ENCODE data around the gene ZNF672. TPM values are rescaled to one million over a fixed set of nuclear protein-coding genes. Genes with fewer than 3 reads are reported as not detected.

The ZNF672 gene
- total RNA-seq, 4 donors from 2014 or later: 22.4 to 38.4 (median 31.8) TPM

GRCh38 chr1:248818505-248819374 is 19.3 kb upstream of the ZNF672 start:
- H3K4me1 ChIP-seq: peaks cover 0 to 60% (median 25%) of the 10 kb centered on the region in 4 donors
- no peak overlapping the region for H3K27ac ChIP-seq
- no peaks in the 10 kb centered on the region for H3K9me3 ChIP-seq
- DNase-seq (ENCODE audit: low spot score in 2 of 2): no peak
- 67 to 82% methylated on average over 5 of the region's 5 CpGs for WGBS, 2 donors
- TF ChIP-seq POLR2A (IDR thresholded peaks at IDR 0.05) (no peak), CTCF (IDR thresholded peaks at IDR 0.05) (no peak), EP300 (IDR thresholded peaks at IDR 0.05) (no peak)
- no peaks in the 10 kb centered on the region for H3K27me3 ChIP-seq
- H3K4me3 ChIP-seq: no peak overlapping the region
- peaks cover 5 to 72% (median 24%) of the 10 kb centered on the region in 3 donors for H3K36me3 ChIP-seq

GRCh38 chr1:248820041-248820585 is 17.9 kb upstream of the ZNF672 start:
- WGBS, 2 donors: 85 to 88% methylated on average over 7 of the region's 7 CpGs
- Histone ChIP-seq H3K27ac (no peak overlapping the region), H3K4me3 (no peak overlapping the region), H3K36me3 (peaks cover 0 to 69% (median 13%) of the 10 kb centered on the region in 3 donors), H3K9me3 (no peaks in the 10 kb centered on the region), H3K27me3 (no peaks in the 10 kb centered on the region), H3K4me1 (peaks cover 0 to 74% (median 39%) of the 10 kb centered on the region in 4 donors)
- TF ChIP-seq CTCF (IDR thresholded peaks at IDR 0.05) (no peak), POLR2A (IDR thresholded peaks at IDR 0.05) (no peak), EP300 (IDR thresholded peaks at IDR 0.05) (no peak)
- no peak for DNase-seq (ENCODE audit: low spot score in 2 of 2)

GRCh38 chr1:248821101-248821500 is 16.9 kb upstream of the ZNF672 start:
- Histone ChIP-seq H3K4me3 (no peak overlapping the region), H3K36me3 (peaks cover 0 to 59% (median 6%) of the 10 kb centered on the region in 3 donors), H3K4me1 (peaks cover 0 to 76% (median 41%) of the 10 kb centered on the region in 4 donors), H3K27me3 (no peaks in the 10 kb centered on the region), H3K27ac (no peak overlapping the region), H3K9me3 (no peaks in the 10 kb centered on the region)
- 60 to 64% methylated on average over 2 to 3 of the region's 3 CpGs for WGBS, 2 donors
- no peak for TF ChIP-seq POLR2A (IDR thresholded peaks at IDR 0.05)
- TF ChIP-seq CTCF (IDR thresholded peaks at IDR 0.05): no peak
- TF ChIP-seq EP300 (IDR thresholded peaks at IDR 0.05): no peak
- DNase-seq (ENCODE audit: low spot score in 2 of 2): no peak

GRCh38 chr1:248821641-248822040 is 16.4 kb upstream of the ZNF672 start:
- Histone ChIP-seq H3K9me3 (no peaks in the 10 kb centered on the region), H3K27ac (peak overlapping the region in 1 of 4 donors; percentile 9), H3K4me1 (peaks cover 0 to 77% (median 41%) of the 10 kb centered on the region in 4 donors), H3K4me3 (no peak overlapping the region), H3K27me3 (no peaks in the 10 kb centered on the region), H3K36me3 (peaks cover 0 to 54% (median under 1%) of the 10 kb centered on the region in 3 donors)
- no peak for TF ChIP-seq CTCF (IDR thresholded peaks at IDR 0.05)
- no peak for TF ChIP-seq POLR2A (IDR thresholded peaks at IDR 0.05)
- no peak for TF ChIP-seq EP300 (IDR thresholded peaks at IDR 0.05)
- 94% methylated on average over 5 to 7 of the region's 7 CpGs for WGBS, 2 donors
- DNase-seq (ENCODE audit: low spot score in 2 of 2): no peak
